HG02970 (cell line): Measurements from ENCODE around the gene SLC22A4.

Source experiments
- ATAC-seq: cut with Tn5 transposase; IDR thresholded peaks from one replicate; pipeline ENCODE4 v1.9.1; 2021; ENCODE audit warnings: mild to moderate bottlenecking, moderate library complexity, moderate number of reproducible peaks; ENCODE audit not compliant: unreplicated experiment, low FRiP score

SLC22A4 gene

GRCh38 chr5:132388244-132389050 is 94.3 kb downstream of the SLC22A4 start:
- ATAC-seq = no peak

- ATAC-seq = no peak
Measured at GRCh38 chr5:132389051-132389331, 94.8 kb downstream of the SLC22A4 start.

- no peak for ATAC-seq
Measured at GRCh38 chr5:132389585-132390286, 95.5 kb downstream of the SLC22A4 start.

GRCh38 chr5:132391247-132391646 is 97.1 kb downstream of the SLC22A4 start:
- ATAC-seq = no peak

- ATAC-seq = no peak
Measured at GRCh38 chr5:132391870-132392269, 97.7 kb downstream of the SLC22A4 start.

- no peak for ATAC-seq
Measured at GRCh38 chr5:132392411-132392810, 98.2 kb downstream of the SLC22A4 start.

- ATAC-seq = no peak
Measured at GRCh38 chr5:132392978-132393825, 99.0 kb downstream of the SLC22A4 start.
